CD4-positive, alpha-beta T cell treated with Interleukin-4 for 4 hours (primary cell): ENCODE results near the gene TMEM135.
A peak's percentile ranks its signal among the peaks of the same experiment; 100 is the strongest.
"Not testable (repeated sequence)": the region's sequence is repeated elsewhere in the genome, so short reads cannot be mapped to it uniquely, and the experiment has no call there.

ENCODE experiments used
- DNase-seq: peaks from one replicate; pipeline ENCODE4 v3.0.0-alpha.2; 2020

Gene TMEM135

DNA sequence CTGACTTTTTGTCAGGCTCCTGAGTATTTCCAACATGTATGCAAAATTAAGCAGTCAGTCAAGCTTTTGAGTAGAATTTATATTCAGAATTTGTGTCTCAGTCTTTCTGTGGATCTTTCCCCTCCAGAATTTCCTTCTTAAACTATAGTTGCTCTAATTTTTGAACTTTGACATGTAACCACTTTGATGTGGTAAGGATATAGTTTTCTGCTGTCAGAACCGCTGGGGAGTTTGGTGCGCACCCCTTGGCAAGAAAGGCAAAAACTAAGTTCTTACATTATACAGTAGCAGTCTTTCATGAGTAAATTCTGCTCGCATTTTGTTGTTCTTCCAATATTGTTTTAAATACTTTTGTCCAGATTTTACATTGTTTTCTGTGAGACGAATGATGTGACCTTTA, 105.9 kb downstream of the TMEM135 start:
- no peak for DNase-seq

DNA sequence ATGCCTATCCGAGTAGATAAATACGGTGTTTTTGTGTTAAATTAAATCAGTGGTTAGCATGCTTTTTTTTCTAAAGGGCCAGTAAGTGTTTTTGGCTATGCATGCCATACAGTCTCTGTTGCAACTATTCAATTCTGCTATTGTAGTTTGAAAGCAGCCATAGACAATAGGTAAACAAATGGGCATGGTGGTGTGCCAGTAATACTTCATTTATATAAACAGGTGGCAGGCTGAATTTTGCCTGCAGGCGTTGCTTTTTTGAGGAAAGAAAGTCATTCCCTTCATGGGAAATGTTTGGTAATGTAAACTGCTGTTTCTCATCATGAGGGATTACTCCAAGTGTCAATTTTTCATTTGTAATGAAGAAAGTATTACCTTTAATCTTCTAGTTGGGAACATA, 106.5 kb downstream of the TMEM135 start:
- DNase-seq = no peak

DNA sequence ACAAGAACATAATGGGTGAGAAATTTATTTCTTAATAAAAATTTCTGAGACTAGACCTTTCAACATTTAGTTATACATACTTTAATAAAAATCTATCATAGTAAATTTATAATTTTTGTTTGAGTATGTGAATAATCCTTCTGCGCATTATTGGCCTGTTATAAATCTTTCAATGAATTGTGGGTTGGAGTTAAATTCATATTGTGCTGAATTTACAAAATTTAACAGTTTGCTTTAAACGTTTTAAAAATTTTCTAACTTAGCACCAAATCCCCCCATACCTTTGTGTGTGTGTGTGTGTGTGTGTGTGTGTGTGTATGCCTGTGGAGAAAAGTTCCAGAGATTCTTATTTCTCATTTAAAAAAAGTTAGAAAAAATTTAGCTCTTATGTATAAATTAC, 111.0 kb downstream of the TMEM135 start:
- DNase-seq = no peak

DNA sequence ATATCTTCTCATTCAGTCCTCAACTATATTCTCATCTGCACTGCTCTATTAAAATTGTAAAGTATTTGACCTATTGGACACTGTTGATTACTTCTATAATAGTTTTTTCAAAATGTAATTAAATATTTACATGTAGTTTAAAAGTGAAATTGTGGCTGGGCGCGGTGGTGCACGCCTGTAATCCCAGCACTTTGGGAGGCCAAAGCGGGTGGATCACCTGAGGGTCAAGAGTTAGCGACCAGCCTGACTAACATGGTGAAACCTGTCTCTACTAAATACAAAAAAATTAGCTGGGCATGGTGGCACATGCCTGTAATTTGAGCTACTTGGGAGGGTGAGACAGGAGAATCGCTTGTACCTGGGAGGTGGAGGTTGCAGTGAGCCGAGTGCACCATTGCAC, 112.0 kb downstream of the TMEM135 start:
- not testable (repeated sequence) for DNase-seq

DNA sequence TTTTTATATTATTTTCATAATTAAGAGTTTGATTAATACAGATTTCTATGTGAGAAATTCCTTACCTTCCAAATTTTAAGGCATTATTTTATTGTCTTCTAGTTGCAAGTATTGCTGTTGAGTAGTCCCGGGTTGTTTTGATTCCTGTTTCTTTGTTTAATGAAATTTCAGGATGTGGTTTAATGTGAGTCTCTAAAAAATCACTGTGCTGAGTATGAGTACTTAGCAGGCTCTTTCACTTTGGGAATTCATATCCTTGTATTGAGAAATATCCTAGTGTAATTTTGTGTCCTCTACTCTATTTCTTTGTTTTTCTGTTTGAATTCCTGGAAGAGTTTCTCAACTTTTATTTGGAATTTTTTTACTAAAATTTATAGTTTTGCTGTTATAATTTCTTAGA, 113.2 kb downstream of the TMEM135 start:
- no peak for DNase-seq

DNA sequence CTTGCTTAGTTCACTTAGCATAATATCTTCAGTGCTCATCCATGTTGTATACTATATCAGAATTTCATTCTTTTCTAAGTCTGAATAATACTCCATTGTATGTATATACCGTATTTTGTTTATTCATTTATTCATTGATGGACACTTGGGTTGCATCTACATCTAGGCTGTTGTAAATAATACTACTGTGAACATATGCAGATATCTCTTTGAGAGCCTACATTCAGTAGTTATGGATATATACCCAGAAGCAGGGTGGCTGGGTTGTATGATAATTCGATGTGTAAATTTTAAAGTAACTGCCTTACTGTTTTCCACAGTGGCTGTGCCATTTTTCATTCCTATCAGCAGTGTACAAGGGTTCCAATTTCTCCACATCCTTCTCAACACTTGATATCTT, 116.5 kb downstream of the TMEM135 start:
- DNase-seq = no peak

DNA sequence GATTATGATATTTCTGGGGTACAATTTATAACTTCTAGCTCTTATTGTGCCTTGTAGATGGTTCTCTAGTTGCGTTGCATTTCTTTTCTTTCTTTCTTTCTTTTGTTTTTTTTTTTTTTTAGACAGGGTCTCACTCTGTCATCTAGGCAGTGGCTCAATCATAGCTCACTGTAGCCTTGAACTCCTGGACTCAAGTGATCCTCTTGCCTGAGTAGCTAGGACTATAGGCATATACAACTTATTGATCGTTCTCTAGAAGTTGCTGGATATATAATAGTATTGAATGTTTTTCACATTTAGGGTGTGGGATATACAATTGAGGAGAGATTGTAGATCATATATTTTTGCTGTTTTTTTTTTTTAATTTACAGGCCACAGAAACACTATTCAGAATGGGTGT, 119.2 kb downstream of the TMEM135 start:
- DNase-seq = no peak

DNA sequence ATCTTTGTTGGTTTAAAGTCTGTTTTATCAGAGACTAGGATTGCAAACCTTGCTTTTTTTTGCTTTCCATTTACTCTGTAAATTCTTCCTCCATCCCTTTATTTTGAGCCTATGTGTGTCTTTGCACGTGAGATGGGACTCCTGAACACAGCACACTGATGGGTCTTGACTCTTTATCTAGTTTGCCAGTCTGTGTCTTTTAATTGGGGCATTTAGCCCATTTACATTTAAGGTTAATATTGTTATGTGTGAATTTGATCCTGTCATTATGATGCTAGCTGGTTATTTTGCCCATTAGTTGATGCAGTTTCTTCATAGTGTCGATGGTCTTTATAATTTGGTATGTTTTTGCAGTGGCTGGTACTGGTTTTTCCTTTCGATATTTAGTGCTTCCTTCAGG, 131.3 kb downstream of the TMEM135 start:
- not testable (repeated sequence) for DNase-seq

DNA sequence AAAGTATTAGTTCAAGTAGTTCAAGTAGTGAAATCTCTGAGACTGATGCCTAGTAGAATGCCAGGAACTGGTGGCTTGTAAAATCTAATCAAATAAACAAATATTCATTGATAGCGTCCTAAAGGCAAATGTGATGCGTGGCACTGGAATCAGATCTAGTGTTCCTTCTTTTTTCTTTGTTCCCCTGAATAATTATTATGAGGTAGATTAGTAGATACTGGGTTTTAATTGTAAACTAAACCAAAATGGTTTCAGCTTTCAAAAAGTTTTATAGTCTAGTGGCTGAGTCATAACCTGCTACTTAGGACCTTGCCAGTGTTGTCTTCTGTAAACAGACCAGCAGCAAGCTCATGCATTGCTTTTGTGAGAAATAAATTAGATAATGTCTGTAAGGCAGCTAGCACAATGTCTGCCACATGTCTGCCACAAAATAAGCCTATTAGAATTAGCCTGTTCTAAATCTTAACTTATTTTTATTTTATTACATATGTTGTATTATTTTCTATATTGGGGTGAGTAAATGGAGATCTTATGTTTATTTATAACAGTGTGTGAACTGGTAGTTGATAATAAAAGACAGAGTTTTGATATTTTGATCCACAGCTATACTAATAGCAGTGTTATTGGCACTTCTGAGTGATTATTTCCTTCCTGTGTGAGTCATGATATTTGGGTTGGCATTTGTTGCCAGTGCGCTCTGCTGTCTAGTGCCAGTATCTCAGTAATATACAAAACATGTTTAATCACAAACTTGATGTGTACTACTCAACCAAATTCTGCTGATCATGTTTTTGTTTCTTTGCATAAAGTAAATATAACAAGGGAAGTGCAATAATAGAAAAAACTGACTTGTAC, 135.7 kb downstream of the TMEM135 start:
- DNase-seq = peak; percentile 49

DNA sequence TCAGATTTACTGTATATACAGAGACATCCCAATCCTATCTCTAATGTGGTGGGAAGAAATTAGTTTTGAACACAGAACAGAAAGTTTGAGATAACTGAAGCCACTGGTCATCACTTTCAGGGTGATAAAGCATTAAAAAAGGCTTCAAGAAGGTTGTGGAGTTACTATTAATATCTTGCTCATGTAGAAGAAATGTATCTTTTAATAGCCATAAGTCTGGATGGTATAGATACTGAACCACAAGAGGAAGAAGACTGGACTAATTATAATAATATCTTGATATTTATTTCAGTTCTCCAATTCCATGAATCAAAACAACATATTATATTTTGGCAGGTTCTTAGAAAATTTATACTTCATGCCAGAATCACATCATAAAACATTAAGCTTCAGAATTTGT, 137.1 kb downstream of the TMEM135 start:
- DNase-seq = no peak

DNA sequence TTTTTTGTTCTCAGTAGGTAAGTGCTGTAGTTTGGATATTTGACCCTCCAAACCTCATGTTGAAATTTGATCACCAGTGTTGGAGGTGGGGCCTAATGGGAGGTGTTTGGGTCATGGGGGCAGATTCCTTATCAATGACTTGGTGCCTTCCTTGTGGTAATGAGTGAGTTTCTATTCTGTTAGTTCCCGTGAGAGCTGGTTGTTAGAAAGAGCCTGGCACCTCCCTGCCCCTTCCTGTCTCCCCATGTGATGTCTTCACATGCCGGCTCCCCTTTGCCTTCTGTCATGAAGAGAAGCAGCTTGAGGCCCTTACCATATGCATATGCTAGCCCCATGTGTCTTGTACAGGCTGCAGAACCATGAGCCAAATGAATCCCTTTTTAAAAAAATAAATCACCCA, 138.3 kb downstream of the TMEM135 start:
- DNase-seq = no peak

DNA sequence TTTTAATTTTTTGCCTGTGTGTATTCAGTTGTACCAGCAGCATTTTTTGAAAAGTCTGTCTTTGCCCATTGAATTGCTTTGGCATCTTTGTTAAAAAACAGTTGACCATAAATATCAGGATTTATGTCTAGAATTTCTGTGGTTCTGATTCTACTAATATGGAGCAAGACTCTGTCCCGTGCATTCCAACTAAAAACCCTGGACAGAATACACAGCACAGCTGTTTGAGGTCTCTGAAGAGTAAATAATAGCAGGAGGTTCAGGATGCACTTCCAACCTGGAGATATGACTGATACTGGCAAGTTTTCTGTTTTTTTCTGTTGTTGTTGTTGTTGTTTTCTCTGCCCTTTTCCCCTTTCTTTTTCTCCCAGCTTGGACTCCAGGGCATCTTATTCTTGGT, 141.9 kb downstream of the TMEM135 start:
- no peak for DNase-seq

DNA sequence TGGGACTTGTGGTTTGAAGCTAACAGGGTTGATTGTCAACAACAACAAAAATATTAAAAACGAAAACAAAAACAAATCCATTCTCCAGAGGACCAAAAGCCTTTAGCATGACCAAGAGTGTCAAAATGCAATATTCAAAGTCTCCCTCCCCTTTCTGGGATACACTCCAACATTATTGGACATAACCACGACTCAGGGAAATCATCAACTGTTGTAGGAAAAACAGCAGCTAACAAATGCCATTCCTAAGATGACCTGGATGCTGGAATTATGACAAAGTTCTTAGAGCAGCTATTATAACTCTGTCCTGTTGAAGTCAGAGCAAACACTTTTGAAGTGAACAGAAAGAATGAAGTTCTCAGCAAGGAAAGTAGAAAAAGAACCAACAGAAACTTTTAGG, 143.0 kb downstream of the TMEM135 start:
- DNase-seq = no peak

DNA sequence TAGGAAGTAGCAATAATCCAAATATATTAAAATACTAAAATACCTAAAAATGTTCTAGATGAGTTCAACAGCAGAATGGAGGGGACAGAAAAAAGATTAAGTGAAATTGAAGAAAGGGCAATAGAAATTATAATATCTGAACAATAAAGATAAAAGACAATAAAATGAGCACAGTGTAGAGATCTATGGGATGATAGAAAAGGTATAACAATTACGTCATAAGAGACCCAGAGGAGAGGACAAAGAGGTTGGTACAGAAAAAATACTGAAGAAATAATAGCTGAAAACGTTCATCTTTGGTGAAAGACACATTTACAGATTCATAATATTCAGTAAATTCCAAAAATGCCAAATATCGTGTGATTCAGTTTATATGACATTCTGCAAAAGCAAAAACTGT, 143.4 kb downstream of the TMEM135 start:
- no peak for DNase-seq

DNA sequence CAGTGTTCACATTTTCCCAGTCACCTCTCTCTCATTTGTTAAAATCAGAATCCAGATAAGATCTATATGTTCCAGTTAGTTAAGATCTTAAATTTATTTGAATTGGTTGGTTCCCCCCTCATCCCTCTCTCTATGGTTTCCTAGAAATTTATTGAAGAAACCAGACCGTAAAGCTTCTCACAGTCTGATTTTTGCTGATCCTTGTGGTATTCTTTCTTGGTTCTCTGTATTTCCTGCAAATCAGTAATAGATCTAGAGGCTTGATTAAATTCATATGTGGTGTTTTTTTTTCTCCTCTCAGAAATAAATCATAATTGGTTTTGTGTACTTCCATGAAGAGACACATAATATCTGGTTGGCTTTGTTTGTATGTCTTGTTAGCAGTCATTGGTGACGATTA, 147.5 kb downstream of the TMEM135 start:
- no peak for DNase-seq

DNA sequence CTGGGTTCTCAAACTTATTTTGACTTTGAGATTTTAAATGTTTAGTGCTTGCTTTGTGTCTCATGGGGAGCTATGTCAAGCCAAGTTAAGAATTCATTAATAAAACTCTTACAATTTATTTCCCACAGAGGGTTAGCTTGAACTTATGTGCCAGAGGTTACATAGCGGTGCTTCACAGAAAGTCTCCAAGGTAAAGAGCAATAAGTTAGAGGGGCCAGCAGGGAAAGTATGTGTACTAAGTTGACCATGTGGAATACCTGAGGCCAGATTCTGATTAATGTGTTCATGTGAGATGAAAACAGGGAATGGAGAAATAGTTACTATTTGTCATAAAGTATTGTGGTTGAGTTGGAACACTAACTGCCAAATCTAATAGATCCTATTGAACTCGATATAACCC, 149.3 kb downstream of the TMEM135 start:
- no peak for DNase-seq

DNA sequence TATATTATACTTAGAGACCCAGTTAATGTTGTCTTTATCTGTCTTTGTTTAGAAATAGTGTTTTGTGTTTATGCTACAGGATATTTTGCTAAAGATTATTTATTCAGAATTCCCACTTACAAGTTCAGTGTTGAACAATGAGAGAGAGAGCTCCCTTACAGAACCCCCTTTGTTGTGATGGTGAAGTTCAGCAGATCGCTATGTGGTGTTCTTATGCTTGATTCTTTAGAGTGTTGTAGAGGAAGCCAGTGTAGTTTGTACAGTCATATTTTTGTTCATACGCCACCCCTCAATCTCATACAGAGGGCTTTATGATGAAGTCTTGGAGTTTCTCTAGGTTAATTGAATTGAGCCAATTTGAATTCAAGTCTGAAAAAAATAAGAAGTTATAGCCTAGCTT, 150.2 kb downstream of the TMEM135 start:
- DNase-seq = no peak

DNA sequence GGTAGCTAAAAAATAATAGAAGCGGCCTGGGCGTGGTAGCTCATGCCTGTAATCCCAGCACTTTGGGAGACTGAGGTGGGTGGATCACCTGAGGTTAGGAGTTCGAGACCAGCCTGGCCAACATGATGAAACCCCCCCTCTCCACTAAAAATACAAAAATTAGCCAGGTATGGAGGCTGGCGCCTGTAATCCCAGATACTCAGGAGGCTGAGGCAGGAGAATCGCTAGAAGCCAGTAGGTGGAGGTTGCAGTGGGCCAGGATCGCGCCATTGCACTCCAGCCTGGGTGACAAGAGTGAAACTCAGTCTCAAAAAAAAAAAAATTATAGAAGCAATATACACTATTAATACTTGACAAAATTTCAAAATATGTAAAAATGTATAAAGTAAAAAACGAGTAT, 150.7 kb downstream of the TMEM135 start:
- DNase-seq = not testable (repeated sequence)

DNA sequence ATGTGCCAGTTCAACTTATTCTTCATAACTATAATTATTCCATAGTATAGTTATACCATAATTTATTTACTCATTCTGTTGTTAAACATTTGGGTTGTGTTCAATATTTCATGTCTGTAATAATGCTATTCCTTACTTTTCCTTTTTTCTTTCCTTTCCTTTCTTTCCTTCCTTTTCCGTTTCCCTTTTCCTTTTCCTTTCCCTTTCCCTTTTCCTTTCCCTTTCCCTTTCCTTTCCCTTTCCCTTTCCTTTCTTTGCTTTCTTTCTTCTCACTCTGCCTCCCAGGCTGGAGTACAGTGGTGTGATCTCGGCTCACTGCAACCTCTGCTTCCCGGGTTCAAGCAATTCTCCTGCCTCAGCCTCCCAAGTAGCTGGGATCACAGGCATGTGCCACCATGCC, 151.2 kb downstream of the TMEM135 start:
- DNase-seq = not testable (repeated sequence)

DNA sequence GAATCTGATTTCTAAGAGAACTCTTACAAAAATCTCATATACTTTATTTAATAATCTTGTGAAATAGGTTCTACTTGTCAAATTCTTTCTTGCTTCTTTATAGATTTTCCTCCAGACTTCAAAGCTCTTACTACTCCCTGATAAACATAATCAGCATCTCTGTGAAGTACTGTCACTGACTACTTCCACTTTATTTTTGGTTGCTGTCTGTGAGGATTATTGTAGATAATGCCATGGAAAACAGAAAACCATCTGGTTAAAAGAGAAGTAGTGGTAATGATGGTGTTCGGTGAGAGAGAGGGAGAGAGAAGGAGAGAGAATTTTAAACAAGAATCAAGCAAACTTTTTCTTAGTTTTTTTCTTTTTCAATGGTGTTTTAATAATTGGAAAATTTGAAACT, 152.3 kb downstream of the TMEM135 start:
- DNase-seq = no peak

DNA sequence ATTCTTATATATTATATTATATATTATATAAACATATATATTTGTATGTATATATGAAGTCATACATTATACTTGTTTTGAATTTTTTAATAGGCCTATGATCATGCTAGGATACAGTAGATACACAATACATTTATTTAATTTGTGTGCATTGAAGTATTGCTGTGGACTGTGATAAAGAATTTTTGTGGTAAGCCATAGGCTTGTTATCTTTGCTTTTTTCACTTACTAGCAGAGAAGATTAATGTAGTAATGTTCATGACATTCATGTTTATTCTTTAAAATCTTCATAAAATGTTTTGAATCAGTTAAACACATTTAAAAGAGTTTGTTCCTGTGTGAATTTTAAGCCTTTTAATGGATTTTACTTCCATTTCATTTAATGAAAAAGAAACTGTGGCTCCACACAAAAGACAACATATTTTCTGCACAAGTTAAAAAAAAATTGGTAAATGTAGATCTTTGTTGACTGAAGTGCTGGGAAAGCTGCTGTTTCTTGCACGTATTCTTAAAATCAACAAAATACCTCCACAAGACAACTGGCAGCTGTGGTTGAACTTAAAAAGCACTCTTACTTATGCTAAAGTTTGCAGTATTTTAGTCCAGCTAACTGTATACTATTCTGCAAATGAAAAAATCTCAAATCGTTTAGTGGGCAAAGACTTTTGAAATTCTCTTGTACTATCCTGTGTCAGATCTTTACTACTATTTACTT, 156.2 kb downstream of the TMEM135 start:
- DNase-seq = no peak

DNA sequence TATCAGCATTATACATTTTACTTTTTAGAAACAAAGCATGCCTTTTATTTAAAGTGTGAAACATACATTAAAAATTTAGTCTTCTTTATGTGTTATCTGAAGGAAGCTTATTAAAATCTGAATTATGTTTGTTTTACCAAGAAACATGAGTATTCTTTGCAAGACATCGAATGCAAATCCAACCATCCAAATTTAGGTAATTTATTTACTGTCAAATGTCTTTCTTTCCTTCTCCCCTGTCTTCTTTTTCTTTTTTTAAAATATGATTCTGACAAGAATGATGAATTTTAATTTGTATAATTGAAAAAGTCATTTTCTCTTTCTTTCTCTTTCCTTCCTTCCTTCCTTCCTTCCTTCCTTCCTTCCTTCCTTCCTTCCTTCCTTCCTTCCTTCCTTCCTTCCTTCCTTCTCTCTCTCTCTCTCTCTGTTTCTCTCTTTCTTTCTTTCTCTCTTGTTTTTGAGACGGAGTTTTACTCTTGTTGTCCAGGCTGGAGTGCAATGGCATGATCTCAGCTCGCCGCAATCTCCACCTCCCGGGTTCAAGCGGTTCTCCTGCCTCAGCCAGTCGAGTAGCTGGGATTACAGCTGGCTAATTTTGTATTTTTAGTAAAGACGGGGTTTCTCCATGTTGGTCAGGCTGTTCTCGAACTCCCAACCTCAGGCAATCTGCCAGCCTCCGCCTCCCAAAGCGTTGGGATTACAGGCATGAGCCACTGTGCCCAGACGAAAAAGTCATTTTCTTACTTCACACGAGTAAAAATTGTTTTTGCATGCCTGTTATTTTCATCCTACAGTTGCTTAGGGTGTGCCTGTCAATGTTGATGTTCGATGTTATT, 157.5 kb downstream of the TMEM135 start:
- no peak for DNase-seq

DNA sequence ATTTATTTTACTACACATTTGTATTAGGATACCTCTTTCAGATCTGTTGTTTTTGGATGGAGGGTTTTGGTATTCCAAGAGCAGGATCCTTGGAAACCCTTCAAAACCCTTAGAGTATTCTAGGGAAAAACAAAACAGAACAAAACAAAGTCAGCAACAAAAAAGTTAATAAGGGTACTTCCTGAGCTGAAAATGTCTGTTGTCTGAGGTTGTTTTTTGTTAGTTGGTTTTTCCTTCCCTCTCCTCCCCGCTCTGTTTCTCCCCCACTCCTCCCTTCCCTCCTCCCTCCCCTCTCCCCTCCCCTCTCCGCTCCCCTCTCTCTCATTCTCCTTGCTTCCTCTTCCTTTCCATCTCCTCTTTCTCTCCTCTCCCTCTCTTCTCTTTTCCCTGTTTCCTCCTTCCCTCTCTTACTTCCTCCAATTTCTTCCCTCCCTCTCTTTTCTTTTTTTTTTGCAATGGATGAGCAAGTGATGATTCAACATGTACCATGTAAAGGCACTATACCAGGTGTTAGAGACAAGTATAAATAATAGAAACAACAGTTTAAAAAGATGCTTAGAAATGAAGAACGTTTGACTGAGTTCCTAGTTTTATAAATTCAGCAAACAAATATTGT, 160.6 kb downstream of the TMEM135 start:
- no peak for DNase-seq
